Activated naive CD4-positive, alpha-beta T cell treated with anti-CD3 and anti-CD28 coated beads, Interleukin-2, amount 50 U/mL, for 72 hours (primary cell): ENCODE measurements around the gene GGCT. TPM values are rescaled to one million over a fixed set of nuclear protein-coding genes. Genes with fewer than 3 reads are reported as not detected.
"Not testable (repeated sequence)": the region's sequence is repeated elsewhere in the genome, so short reads cannot be mapped to it uniquely, and the experiment has no call there.

Experiments used
- ATAC-seq, 2 donors: fragments of 150-1000 bp; cut with Tn5 transposase; 2 replicates each; pipeline ENCODE4 v1.10.0; 2021; ENCODE audit warnings: mild to moderate bottlenecking in 2 of 2, moderate library complexity in 2 of 2
- DNase-seq, 2 donors: peaks; one replicate each; pipeline ENCODE4 v3.0.0; 2021 to 2022; ENCODE audit warnings: low spot score in 2 of 2
- H3K27ac Mint-ChIP-seq, 2 donors: one replicate each; pipeline ENCODE4 v1.8.0; 2022; ENCODE audit warnings: mild to moderate bottlenecking in 2 of 2, mixed read lengths in 2 of 2
- H3K36me3 Mint-ChIP-seq, 2 donors: one replicate each; pipeline ENCODE4 v1.8.0; 2022; ENCODE audit warnings: mixed read lengths in 2 of 2
- H3K9me3 Mint-ChIP-seq, 2 donors: one replicate each; pipeline ENCODE4 v1.8.0; 2022; ENCODE audit warnings: mixed read lengths in 2 of 2
- total RNA-seq, 2 donors: library from RNA; stranded (reverse); gene quantifications; one replicate each; pipeline ENCODE4 v1.2.3, GENCODE V29; 2022

The GGCT gene
- total RNA-seq, 2 donors from 2014 or later, result 69.3 to 72.9 TPM

DNA sequence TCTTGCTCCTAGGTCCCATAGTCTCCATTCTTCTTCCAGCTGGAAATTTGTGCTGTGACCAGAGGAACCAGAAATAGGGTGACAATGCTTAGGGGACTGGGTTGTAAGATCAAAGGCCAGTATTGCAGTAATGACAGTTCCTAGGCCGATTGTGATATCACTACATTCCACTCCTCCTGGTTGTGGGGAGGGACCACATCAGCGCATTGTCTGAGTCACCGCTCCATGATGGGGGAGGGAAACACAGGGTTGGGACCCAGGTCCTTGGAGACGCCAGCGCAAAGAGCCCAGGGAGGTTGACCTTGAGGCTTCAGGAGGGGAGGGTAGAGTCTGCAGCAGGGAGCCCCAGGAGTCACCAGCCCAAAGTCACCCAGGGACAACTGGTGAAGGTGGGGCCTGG is 20.8 kb upstream of the GGCT start:
- DNase-seq (no peak), ATAC-seq (no peak)
- Mint-ChIP-seq H3K36me3 (no peaks in the 10 kb centered on the region), H3K9me3 (no peaks in the 10 kb centered on the region), H3K27ac (no peak overlapping the region)

- no peaks in the 10 kb centered on the region for H3K9me3 Mint-ChIP-seq
- no peak overlapping the region for H3K27ac Mint-ChIP-seq
- DNase-seq, result no peak
- no peak for ATAC-seq
- H3K36me3 Mint-ChIP-seq, result no peaks in the 10 kb centered on the region
These were observed 19.9 kb upstream of the GGCT start for GRCh38 chr7:30524545-30524944.

DNA sequence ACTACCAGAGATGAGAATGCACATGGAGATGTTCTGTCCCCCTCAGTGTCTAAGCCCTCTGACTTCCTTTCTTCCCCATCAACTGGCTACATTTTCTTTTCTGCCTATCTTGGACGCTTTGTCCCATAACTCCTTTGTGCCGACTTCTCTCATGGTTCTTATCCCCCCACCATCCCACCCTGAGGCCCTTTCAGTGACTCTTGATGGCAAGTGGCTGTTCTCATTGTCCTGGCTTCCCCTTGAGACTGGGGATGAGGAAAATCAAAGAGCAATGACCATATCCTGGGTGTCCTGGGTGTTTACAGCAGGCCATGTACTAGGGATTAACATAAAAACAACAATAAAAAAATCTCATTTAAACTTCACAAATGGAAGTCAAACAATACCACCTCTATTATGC is 18.8 kb upstream of the GGCT start:
- peak overlapping the region in 1 of 2 donors; percentile 57 for H3K27ac Mint-ChIP-seq
- ATAC-seq (no peak), DNase-seq (no peak)
- H3K36me3 Mint-ChIP-seq, result no peaks in the 10 kb centered on the region
- no peaks in the 10 kb centered on the region for H3K9me3 Mint-ChIP-seq

DNA sequence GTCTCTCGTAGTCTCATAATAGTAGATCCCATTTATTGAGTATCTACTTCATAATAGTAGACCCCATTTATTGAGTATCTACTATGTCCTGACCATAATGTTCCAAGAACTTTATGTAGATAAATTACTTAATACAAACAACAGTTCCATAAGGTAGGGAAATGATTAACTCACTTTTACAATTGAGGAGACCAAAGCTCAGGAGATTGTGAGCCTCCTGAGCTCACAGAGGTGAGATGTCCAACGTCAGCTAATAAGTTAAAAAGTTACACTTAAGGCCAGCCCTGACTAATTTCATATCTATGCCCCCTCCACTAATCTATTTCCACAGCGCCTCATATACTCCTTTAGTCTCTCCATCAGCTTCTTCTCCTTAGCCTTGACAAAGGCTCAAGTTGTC is 17.5 kb upstream of the GGCT start:
- H3K9me3 Mint-ChIP-seq, result no peaks in the 10 kb centered on the region
- ATAC-seq (no peak), DNase-seq (no peak)
- H3K36me3 Mint-ChIP-seq, result no peaks in the 10 kb centered on the region
- no peak overlapping the region for H3K27ac Mint-ChIP-seq

- ATAC-seq, result peak; percentile 9 to 82
- DNase-seq, result no peak
- Mint-ChIP-seq H3K36me3 (no peaks in the 10 kb centered on the region), H3K27ac (no peak overlapping the region), H3K9me3 (no peaks in the 10 kb centered on the region)
These were observed 16.9 kb upstream of the GGCT start for GRCh38 chr7:30521532-30521931.

GRCh38 chr7:30519122-30519521 is 14.5 kb upstream of the GGCT start:
- Mint-ChIP-seq H3K9me3 (no peaks in the 10 kb centered on the region), H3K27ac (no peak overlapping the region), H3K36me3 (no peaks in the 10 kb centered on the region)
- no peak for ATAC-seq
- no peak for DNase-seq

GRCh38 chr7:30515761-30516160 is 11.1 kb upstream of the GGCT start:
- ATAC-seq, result no peak
- no peak for DNase-seq
- H3K9me3 Mint-ChIP-seq, result no peaks in the 10 kb centered on the region
- H3K27ac Mint-ChIP-seq, result no peak overlapping the region
- no peaks in the 10 kb centered on the region for H3K36me3 Mint-ChIP-seq

GRCh38 chr7:30514776-30515175 is 10.1 kb upstream of the GGCT start:
- ATAC-seq (no peak), DNase-seq (no peak)
- Mint-ChIP-seq H3K36me3 (no peaks in the 10 kb centered on the region), H3K9me3 (no peaks in the 10 kb centered on the region), H3K27ac (no peak overlapping the region)

GRCh38 chr7:30514177-30514576 is 9.5 kb upstream of the GGCT start:
- DNase-seq (no peak), ATAC-seq (no peak)
- Mint-ChIP-seq H3K9me3 (no peaks in the 10 kb centered on the region), H3K36me3 (no peaks in the 10 kb centered on the region), H3K27ac (no peak overlapping the region)

DNA sequence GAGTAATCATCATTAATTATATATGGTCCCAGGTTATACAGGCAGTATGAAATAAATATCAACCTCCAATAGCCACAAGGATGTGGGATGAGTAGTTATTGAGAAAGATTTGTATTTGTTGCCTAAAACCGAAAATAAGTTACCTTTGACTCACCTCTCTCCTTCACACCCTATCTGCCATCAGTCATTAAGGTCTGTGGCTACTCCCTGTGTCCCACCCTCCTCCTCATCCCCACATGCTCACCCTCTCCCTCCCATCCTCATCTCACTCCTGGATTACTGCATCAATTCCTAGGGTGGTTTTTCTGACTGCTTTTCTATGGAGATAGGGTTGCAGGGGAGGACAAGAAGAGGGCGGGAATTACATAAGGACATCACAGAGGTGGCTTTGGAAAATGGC is 9.1 kb upstream of the GGCT start:
- peak in 1 of 2 donors; percentile 35 for ATAC-seq
- Mint-ChIP-seq H3K27ac (no peak overlapping the region), H3K36me3 (no peaks in the 10 kb centered on the region), H3K9me3 (no peaks in the 10 kb centered on the region)
- no peak for DNase-seq

DNA sequence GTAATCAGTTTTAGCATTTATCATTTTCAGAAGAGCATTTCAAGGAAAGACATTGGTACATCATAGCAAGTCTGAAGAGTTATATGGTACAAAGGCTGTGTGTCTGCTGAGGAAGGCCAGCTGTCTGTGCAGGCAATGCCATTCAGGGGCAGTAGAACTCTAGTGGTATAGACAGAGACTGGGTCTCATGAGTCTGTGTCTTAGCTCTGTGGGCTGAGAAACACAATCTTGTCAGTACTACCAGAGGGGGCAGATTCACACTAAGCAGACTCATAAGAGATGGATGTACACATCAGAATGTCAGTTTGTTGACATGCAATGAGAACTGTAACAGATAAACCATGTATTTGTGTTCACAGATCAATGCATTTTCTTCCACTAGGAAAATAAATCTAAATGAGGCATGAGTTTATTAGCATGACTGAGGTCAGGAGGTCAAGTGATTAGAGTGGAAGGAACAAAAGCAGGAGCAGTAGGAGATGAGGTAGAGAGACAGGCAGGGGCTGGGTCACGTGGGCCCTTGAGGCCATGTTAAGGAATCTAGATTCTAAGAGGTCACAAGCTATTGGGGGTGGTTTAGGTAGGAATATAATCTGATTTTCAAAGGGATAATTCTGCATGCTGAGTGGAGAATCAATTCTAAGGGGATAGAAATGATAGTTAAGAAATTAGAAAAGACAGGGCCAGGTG is 7.5 kb upstream of the GGCT start:
- ATAC-seq (no peak), DNase-seq (no peak)
- no peak overlapping the region for H3K27ac Mint-ChIP-seq
- peaks cover 0 to 2% of the 10 kb centered on the region in 2 donors for H3K36me3 Mint-ChIP-seq
- peaks cover 0 to 5% of the 10 kb centered on the region in 2 donors for H3K9me3 Mint-ChIP-seq

GRCh38 chr7:30511494-30511893 is 6.9 kb upstream of the GGCT start:
- no peak for ATAC-seq
- Mint-ChIP-seq H3K9me3 (peaks cover 0 to 5% of the 10 kb centered on the region in 2 donors), H3K27ac (no peak overlapping the region), H3K36me3 (peaks cover 0 to 7% of the 10 kb centered on the region in 2 donors)
- DNase-seq, result no peak

DNA sequence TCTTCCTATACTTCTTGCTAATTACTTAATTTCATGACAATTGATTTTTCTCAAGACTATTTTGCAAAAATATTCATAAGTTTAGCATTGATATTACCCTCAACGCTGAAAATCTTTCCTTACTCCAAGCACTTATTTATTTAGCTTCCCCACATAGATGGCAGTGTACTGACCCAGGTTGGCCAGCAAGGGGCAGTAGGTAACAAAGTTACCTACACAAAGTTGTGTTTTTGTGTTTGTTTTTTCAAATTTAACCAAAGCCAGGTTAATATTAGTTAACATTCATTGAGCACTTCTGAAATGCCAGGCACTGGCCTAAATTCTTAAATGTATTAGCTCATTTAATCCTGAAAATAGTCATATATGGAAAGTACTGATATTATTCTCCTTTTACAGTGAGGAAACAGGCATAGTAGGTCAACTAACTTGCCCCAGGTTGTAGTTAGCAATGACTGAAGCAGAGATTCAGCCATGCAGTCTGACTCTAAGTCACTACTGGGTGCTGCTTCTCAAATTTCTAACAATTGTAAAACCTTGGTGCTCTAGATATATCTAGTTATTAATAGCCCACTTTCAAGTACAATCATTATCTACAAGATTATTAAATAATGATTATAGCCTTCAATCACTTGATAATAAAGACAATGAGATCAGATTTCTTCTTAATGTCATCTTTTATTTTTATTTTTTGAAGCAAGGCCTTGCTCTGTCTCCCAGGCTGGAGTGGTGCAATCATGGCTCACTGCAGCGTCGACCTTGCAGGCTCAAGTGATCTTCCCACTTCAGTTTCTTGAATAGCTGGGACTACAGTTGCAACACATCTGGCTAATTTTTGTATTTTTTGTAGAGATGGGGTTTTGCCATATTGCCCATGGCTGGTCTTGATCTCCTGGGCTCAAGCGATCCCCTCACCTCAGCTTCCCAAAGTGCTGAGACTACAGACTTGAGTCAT is 5.8 kb upstream of the GGCT start:
- no peak overlapping the region for H3K27ac Mint-ChIP-seq
- ATAC-seq, result peak; percentile 65 to 68
- peak in 1 of 2 donors; percentile 22 for DNase-seq
- H3K36me3 Mint-ChIP-seq, result peaks cover 0 to 7% of the 10 kb centered on the region in 2 donors
- H3K9me3 Mint-ChIP-seq, result peaks cover 0 to 5% of the 10 kb centered on the region in 2 donors

GRCh38 chr7:30509171-30509857 is 4.7 kb upstream of the GGCT start:
- not testable (repeated sequence) for DNase-seq, ATAC-seq, H3K27ac Mint-ChIP-seq, H3K9me3 Mint-ChIP-seq
- peaks cover 7 to 12% of the 10 kb centered on the region in 2 donors for H3K36me3 Mint-ChIP-seq

DNA sequence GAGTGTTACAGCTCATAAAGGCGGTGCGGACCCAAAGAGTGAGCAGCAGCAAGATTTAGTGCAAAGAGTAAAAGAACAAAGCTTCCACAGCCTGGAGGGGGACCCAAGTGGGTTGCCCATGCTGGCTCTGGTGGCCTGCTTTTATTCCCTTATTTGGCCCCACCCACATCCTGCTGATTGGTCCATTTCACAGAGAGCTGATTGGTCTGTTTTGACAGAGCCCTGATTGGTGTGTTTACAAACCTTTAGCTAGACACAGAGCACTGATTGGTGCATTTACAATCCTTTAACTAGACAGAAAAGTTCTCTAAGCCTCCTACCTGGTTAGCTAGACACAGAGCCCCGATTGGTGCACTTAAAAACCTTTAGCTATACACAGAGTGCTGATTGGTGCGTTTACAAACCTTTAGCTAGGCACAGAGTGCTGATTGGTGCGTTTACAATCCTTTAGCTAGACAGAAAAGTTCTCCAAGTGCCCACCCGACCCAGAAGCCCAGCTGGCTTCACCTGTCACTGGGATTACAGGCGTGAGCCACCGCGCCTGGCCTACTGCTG is 2.8 kb upstream of the GGCT start:
- H3K27ac Mint-ChIP-seq, H3K9me3 Mint-ChIP-seq: not testable (repeated sequence)

DNA sequence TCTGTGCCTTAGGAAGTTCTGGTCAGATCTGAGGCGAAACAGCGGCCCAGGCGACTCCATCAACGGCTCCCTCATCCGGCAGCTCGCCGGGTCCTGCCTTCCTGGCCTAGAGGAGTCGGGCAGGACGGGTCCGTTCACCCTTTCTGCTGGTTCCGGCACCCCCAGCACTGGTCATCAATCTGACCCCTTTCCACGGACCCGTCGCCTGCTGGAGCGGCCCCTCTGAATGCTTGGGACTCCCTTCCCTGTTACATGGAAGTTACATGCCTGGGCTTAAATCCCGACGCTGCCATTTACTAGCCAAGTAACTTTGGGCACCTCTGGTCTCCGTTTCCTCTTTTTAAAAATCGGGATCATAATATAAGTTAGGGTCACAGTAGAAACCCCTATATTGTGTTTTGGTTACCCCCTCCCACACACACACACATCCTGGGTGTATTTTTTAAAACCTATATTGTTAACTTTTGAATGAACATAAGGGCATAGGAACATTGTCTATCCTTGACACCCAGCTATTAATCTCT is 607 bp upstream of the GGCT start:
- ATAC-seq (no peak), DNase-seq (no peak)
- H3K36me3 Mint-ChIP-seq, result peaks cover 29 to 39% of the 10 kb centered on the region in 2 donors
- peaks cover 0 to 5% of the 10 kb centered on the region in 2 donors for H3K9me3 Mint-ChIP-seq
- H3K27ac Mint-ChIP-seq, result peak overlapping the region; percentile 88 to 91

More for the DNA sequence above, 2.8 kb upstream of the GGCT start:
- H3K36me3 Mint-ChIP-seq, result peaks cover 23 to 27% of the 10 kb centered on the region in 2 donors
- not testable (repeated sequence) for ATAC-seq, DNase-seq
